HTERT RPE-1 (cell line): ENCODE measurements around the gene DOHH.
"Not testable (repeated sequence)": the region's sequence is repeated elsewhere in the genome, so short reads cannot be mapped to it uniquely, and the experiment has no call there.

Experiments used
- in situ Hi-C: fragments of 300-500 bp; cut with MboI; formaldehyde crosslinking; loops from 4 replicates; pipeline ENCODE4 v1.14.3; 2020; ENCODE audit warnings: low sequenced_read_pairs

The DOHH gene

DNA sequence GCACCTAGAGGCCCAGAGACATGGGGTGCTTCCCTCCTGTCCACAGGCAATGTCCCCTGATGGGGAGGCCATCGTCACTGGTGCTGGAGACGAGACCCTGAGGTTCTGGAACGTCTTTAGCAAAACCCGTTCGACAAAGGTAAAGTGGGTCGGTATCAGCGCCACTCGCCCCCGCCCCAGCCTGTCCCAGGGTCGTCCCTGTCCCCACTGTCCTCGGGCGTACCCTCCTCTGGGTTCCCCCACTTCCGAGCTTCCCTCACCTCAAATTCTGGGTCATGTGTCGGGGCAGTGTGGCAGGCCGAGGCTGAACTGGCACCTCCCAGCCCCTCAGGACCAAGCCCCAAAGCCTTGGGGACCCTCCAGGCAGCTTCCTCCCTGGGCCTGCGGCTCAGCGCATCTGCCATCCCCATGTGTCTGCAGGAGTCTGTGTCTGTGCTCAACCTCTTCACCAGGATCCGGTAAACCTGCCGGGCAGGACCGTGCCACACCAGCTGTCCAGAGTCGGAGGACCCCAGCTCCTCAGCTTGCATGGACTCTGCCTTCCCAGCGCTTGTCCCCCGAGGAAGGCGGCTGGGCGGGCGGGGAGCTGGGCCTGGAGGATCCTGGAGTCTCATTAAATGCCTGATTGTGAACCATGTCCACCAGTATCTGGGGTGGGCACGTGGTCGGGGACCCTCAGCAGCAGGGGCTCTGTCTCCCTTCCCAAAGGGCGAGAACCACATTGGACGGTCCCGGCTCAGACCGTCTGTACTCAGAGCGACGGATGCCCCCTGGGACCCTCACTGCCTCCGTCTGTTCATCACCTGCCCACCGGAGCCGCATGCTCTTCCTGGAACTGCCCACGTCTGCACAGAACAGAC is 34.1 kb upstream of the DOHH start:
- in situ Hi-C loops, result no loop called here

GRCh38 chr19:3533563-3534216 is 33.2 kb upstream of the DOHH start:
- in situ Hi-C loops, result no loop called here

- in situ Hi-C loops, result no loop called here
These were observed 32.6 kb upstream of the DOHH start for GRCh38 chr19:3533033-3533432.

DNA sequence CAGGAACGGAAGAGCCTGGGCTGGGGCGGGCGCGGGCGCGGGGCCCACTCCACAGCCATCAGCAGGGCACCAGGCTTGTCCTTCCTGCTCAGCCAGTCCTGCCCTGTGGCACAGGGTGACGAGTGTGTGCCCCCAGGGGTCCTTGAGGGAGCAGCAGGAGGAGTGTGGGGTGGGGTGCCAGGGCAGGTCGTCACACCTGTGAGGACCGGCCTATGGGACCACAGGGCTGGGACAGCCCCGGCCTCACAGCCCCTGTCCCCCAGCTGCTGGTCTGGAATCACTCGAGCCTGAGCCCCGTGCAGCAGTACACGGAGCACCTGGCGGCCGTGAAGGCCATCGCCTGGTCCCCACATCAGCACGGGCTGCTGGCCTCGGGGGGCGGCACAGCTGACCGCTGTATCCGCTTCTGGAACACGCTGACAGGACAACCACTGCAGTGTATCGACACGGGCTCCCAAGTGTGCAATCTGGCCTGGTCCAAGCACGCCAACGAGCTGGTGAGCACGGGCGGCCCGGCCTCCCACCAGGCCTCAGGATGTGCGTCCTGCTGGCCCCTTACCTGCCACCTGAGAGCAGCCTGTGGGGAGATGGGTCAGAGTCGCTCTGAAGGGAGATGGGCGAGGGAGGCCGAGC is 31.8 kb upstream of the DOHH start:
- in situ Hi-C loops, result no loop called here

GRCh38 chr19:3531716-3532115 is 31.2 kb upstream of the DOHH start:
- in situ Hi-C loops, result no loop called here

- in situ Hi-C loops, result no loop called here
These were observed 29.9 kb upstream of the DOHH start for GRCh38 chr19:3530389-3530788.

DNA sequence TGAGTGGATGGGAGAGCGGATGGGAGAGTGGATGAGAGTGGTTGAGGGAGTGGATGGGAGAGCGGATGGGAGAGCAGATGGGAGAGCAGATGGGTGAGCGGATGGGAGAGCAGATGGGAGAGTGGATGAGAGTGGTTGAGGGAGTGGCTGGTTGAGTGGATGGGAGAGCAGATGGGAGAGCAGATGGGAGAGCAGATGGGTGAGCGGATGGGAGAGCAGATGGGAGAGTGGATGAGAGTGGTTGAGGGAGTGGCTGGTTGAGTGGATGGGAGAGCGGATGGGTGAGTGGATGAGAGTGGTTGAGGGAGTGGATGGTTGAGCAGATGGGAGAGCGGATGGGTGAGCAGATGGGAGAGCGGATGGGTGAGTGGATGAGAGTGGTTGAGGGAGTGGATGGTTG is 28.8 kb upstream of the DOHH start:
- in situ Hi-C loops, result not testable (repeated sequence)

DNA sequence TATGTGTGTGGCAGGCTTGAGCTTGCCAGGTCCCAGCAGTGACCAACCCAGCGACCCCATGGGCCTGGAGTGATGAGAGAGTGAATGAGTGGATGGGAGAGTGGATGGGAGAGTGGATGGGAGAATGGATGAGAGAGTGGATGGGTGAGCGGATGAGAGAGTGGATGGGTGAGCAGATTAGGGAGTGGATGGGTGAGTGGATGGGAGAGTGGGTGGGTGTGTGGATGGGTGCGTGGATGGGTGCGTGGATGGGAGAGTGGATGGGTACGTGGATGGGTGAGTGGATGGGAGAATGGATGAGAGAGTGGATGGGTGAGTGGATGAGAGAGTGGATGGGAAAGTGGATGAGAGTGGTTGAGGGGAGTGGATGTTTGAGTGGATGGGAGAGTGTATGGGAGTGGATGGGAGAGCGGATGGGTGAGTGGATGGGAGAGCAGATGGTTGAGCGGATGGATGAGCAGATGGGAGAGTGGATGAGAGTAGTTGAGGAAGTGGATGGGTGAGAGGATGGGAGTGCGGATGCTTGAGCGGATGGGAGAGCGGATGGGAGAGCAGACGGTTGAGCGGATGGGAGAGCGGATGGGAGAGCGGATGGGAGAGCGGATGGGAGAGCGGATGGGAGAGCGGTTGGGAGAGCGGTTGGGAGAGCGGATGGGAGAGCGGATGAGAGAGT is 28.2 kb upstream of the DOHH start:
- in situ Hi-C loops, result no loop called here

- in situ Hi-C loops, result no loop called here
These were observed 27.6 kb upstream of the DOHH start for GRCh38 chr19:3528080-3528479.

- in situ Hi-C loops, result no loop called here
These were observed 26.9 kb upstream of the DOHH start for GRCh38 chr19:3527238-3527910.

- in situ Hi-C loops, result no loop called here
These were observed 26.2 kb upstream of the DOHH start for GRCh38 chr19:3526507-3527237.

GRCh38 chr19:3524904-3525451 is 24.5 kb upstream of the DOHH start:
- in situ Hi-C loops, result no loop called here

- in situ Hi-C loops, result no loop called here
These were observed 23.8 kb upstream of the DOHH start for GRCh38 chr19:3524078-3524842.

DNA sequence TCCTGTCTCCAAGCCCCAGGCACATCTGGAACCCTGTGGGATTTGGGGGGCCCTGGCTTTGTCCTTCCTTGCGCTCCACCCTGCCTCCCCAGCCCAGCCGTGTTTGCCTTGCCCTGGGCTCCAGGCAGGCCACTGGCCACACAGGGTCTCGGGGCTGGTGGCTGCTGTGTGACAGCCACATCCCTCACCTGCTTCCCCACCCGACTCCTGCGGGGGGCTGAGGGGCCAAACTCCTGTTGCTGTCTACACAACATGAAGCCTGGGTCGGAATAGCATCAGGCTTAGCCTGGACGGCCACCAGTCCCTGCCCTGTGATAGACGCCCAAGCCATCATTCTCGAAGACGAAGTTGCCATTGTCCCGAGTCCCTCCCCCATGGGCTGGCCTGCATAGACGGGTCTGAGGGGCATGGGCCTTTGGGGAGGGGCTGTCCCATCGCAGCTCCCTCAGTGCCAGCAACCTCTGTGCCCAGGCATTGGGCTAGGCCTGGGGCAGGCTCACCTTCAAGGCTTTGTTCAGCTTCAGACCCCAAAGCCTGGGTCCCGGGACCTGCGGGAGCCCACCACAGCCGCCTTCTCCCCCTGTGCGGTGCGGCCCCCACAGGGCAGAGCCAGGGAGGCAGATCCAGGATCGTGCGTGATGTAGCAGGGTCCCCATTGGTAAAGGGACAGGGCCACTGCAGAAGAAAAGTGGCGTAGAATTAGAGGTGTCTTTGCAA is 23.0 kb upstream of the DOHH start:
- in situ Hi-C loops, result no loop called here

- in situ Hi-C loops, result no loop called here
These were observed 22.2 kb upstream of the DOHH start for GRCh38 chr19:3522421-3523360.

GRCh38 chr19:3521104-3521445 is 20.6 kb upstream of the DOHH start:
- in situ Hi-C loops, result no loop called here
